Globus pallidus (tissue), 1 donor: ENCODE data around the gene TMEM131.

ENCODE experiments used
- DNase-seq: peaks from one replicate; pipeline ENCODE4 v3.0.0-alpha.2; 2015; ENCODE audit warnings: low spot score

Gene TMEM131

DNA sequence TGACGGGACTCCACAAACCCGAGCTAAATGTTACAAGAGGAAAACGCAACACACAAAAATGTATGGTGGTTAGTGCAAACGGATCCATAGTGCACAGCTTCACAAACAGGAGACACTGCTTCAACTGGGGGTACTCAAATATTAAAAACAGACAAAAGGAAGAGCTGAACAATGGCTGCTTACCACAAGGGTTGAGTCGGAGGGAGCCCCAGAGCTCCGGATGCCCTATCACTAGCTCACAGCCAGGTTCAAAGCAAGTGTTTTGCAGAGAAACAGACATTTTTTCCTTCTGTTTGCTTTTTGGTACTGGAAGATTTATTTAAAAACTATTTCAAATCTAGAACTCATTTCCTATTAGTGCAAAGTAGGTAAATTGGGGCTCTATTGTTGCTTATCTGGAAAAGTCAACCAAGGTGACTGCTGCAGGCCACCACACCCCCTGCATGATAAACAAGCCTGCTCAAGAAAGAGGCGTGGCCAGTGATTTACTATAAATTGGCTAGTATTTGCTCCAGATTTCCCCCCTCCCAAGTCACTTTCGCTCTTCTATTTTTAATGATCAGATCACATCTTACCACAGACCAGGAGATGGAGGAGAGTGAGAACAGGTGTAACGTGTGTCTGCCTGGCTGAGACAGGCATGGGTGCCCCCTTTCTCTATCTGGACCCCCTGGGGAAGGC, 235.9 kb downstream of the TMEM131 start:
- DNase-seq: no peak

DNA sequence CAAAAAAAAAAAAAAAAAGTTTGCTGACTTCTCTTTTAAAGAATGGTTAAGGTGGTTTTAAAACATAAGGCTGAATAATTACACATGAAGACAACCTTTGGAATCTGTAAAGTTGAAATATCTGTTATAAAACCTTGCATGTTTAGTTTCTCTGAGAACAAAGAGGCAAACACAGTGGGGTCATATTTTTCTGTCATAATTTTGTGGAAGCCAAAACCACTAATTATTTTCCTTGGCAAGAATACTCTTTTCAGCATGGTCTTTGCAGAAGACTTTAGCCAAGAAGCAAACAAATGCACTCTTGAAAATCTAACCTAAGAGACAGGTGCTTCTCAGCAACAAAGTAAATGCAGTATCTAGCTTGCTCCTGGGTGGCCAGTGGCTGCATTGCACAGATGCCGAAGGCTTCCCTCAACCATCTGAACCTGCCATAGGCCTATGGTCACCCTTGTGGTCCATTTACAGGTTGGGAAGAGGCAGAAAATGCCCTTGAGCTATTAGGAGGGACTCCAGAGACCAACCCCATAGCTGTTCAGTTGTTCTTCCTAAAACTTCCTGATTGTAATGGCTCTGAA, 237.5 kb downstream of the TMEM131 start:
- DNase-seq: no peak

DNA sequence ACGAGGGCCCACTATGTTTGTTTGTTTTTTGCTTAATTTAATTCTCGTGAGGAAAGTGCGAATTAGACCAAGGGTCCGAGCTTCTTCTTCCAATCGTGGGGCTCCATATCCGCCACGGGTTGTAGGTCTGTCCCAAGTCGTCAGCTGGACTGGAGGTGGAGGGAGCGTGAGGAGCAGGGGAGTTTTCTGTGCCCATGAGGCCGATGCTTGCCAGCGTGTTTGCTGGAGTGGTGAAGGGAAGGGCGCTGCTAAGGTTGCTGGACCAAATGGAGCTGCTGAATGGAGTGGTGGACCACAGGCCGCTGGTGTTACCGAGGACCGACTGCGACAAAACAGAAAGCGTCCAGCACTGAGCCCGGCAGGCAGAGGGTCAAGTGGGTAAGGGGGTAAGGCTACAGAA, 238.7 kb downstream of the TMEM131 start:
- DNase-seq: no peak

DNA sequence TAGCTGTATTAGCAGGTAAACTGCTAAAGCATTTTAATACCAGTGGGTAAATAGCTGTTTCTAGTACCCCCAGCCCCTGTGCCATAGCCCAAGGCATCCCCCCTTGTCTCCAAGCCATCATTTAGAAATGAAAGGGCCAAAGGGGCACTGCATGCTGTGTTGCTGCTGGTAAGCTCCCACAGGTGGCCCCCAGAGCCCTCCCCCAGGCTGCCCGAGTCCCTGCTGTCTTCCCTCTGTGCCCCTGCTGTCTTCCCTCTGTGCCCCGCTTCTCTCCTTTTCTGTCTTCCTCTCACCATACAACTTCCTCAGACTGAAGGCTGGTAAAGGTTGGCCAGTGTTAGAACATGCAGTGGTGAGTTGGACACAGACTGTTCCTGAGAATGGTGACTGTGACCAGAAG, 240.3 kb downstream of the TMEM131 start:
- no peak for DNase-seq

DNA sequence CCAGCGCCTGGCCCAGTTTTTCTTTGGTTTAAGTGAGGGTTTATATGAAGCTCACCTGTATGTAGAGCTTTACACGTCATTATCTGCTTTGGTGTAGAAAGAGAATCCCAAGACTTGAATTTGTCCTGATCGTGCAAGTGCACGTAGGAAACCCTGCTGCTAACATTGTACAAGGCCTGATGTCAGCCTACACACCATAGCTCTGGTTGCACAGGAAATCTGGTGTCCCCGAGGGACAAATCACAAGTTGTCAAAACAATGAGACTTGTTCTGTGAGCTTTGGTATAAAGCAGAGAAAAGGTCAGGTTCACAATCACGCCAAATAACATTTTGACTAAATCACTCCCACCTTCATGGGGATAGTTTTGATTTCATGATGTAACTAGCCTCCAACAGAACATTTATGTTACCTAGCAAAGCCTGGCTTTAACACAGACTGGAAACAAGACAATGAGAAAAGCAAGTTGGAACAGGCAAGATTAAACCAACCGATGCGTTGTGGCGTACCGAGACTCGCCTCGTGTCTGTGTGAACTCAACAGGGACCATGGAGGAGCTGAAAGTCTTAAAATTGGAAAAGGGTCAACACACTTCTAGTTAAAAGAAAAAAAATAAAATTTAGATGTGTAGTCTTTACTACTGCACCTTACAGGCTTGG, 240.9 kb downstream of the TMEM131 start:
- DNase-seq: no peak

DNA sequence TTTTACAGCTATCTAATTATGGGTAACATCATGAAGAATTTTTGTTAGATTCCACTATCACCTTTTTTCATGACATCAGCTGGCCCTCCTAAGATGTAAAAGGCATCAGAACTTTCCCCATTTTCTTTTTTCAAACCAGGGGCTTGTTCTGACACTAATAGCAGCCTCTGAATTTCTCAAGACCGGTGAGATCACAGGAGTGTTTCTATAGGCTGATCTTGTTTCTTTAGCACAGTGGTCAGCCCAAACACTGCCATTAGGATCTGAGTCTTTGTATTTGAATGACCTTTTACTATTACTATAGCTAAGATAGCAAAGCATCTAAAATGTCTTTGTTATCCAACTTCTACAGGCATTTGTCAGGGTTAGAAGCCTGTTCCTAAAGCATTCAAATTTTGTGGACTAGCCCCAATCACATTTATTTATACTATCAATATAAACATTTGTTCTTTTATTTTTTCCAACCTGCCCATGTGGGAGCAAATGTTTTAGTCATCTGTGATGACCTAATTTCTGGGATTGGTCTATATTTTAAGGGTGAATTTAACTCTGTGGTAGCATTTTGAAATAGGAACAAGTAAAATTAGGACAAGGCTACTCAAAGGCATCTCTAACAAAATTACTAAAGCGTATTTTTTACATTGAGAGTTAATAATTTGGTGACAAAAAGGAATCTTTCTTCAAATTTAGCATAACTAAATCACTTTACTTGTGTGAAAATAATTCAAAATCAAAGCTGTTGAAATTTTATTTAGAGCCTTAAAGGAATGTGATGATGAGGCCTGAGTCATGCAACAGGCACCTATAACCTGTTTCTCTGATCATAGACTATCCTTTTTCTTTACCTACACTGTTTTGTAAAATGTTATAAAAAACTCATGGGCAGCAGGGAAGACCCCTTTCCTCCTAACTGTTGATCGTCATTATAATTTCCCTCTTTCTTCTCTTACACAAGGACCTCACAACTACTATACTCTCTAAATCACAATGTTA, 243.1 kb downstream of the TMEM131 start:
- no peak for DNase-seq

DNA sequence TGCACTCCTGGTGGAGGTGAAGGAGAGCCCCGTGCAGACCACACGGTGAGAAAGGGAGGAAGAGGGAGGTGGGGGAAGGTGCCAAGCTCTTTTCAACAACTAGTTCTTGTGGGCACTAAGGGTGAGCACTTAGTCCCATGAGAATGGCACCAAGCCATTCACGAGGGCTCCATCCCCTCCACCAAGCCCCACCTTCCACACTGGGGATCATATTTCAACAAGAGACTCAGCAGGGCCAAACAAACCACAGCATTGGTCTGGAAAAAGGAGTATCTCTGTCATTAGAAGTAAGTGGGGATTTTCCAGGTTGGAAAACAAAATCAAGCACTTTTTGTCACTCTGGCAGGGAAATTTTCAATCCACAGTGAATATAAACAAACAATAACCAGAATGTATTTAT, 244.0 kb downstream of the TMEM131 start:
- DNase-seq: no peak

- no peak for DNase-seq
These were observed 245.7 kb downstream of the TMEM131 start for GRCh38 chr2:97750017-97750416.

GRCh38 chr2:97749581-97749980, 246.2 kb downstream of the TMEM131 start:
- DNase-seq: no peak

GRCh38 chr2:97747716-97748115, 248.0 kb downstream of the TMEM131 start:
- no peak for DNase-seq

DNA sequence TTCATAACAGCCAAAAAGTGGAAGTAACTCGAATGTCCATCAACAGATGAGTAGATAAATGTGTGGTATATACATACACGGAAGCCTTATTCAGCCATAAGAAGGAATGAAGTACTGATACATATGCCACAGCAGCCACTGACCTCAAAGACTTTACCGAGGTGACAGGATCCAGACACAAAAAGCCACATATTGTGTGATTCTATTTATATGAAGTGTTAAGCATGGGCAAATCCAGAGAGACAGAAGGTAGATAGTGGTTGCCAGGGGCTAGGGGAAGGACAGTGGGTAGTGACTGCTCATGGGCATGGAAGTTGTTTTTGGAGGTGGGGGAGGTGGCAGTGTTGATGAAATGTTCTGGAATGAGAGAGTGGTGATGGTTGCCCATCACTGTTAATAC, 248.5 kb downstream of the TMEM131 start:
- no peak for DNase-seq

DNA sequence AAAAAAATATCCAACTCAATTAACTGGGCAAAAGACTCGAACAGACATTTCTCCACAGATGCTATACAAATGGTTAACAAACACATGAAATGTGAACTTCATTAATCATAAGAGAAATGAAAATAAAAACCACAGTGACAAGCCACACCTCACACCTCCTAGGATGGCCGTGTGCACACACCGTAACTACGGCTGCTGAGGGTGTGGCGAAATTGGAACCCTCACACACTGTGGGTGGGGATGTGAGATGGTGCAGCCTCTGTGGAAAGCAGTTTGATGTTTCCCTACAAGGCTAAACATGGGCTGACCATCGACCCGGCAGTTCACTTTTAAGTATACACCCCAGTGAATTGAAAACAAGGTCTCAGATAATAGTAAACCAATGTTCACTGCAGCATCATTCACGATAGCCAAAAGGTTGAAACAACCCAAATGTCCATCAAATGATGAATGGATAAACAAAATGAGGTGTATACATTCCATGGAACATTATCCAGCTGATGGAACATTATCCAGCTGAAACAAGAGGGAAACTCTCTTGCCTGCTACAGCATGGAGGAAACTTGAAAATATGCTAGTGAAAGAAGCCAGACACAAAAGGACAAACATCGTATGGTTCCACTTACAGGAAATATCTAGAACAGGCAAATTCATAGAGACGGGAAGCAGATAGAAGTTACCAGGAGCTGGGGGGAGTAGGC, 250.1 kb downstream of the TMEM131 start:
- no peak for DNase-seq

- no peak for DNase-seq
These were observed 251.8 kb downstream of the TMEM131 start for GRCh38 chr2:97743913-97744312.

GRCh38 chr2:97742381-97742847, 253.3 kb downstream of the TMEM131 start:
- DNase-seq: no peak

GRCh38 chr2:97741686-97742085, 254.1 kb downstream of the TMEM131 start:
- no peak for DNase-seq

- no peak for DNase-seq
These were observed 254.5 kb downstream of the TMEM131 start for GRCh38 chr2:97741251-97741650.

- DNase-seq: no peak
These were observed 255.1 kb downstream of the TMEM131 start for GRCh38 chr2:97740590-97741182.

DNA sequence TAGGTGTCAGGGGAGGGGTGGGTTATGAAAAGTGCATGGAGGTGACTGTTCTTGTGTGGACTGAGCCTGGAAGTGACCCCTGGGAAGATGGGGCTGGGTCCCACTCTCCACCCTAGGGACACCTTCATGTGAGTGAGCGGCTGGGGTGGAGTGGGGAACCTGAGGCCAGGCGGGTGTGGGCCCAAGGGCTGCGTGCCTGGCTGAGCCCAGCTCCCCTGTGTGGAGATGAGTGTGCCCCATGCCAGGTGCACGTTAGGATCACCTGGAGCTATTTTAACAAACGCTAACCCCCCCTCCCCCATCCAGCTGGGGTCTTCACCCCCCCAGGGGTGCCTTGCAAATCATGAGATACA, 255.9 kb downstream of the TMEM131 start:
- DNase-seq: no peak

DNA sequence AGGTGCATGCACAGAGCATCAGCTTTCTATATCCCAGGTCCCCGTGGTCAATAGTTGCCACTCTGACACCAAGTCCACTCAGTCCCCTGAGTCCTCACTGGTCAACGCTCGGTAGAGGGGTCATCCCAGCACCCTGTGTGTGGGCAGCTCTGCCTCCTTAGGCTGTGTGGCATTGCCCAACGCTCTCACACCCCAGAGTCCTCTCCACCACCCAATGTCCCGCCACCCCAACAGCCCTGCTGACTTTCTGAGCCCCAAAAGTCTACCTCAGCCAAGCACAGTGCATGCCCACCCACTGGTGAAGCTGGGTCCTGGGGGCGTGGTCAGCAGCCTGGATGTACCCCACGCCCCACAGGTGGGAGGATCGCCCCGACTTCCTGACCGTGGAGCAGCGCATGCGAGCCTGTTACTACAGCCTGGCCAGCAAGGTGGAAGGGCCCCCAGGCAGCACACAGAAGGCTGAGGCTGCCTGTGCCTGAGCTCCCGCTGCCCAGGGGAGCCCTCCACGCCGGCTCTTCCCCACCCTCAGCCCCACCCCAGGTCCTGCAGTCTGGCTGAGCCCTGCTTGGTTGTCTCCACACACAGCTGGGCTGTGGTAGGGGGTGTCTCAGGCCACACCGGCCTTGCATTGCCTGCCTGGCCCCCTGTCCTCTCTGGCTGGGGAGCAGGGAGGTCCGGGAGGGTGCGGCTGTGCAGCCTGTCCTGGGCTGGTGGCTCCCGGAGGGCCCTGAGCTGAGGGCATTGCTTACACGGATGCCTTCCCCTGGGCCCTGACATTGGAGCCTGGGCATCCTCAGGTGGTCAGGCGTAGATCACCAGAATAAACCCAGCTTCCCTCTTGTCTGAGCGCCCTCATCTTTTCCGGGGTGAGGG, 256.5 kb downstream of the TMEM131 start:
- DNase-seq: no peak
